ENCODE measurements around the gene FHOD3. TPM values are rescaled to one million over a fixed set of nuclear protein-coding genes. Genes with fewer than 3 reads are reported as not detected.

FHOD3 gene
- total and polyA plus RNA-seq, 9 of the 15 experiments (the other 6 are each of a cell fraction or from before 2014, with no cell fraction given): 0.11 TPM; not detected in 8

DNA sequence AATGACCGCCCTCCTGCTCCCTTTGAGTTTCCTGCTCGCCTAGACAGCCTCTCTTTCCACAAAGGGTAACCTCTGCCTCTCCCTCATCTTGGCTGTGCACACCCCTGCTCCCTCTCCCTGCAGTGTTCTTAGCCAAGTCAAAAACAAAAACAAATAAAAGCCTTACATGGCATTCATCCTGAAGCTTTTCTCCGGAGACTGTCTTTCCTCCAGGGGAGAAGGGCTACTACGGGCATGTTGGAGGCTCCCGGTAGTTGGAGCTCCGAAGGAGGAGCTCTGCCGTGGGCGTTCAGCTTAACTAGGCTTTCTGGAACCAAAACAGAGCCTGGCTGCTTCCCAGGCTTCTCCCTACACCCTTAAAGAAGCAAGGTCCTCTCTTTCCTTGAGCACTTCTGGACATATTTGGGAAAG, 427.1 kb downstream of the FHOD3 start (continued):
- TF ChIP-seq ATF7 (IDR thresholded peaks at IDR 0.05): no peak

DNA sequence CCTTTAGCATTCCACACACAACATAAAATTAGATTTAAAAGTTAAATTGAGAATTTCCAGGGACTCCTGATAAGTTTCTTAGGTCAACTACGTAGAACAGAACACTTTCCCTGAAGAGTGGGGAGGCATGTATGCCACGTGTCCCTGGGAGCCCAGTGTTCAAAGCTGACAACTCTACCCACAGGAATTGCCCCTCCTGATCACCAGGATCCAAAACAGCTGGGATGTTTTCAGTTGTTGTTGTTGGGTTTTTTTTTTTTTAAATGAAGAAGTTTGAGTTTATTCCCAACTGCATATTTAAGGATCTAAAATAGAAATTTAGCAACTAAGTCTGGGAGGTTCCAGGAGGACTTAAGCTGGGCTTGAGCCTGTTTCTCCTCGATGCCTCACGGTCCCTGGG, 430.8 kb downstream of the FHOD3 start:
- TF ChIP-seq ILF3 (IDR thresholded peaks at IDR 0.05; ENCODE audit: borderline replicate concordance) (no peak), POLR3G (IDR thresholded peaks at IDR 0.05; ENCODE audit: extremely low read depth, insufficient read length, insufficient replicate concordance) (no peak), SLC30A9 (CRISPR knock-in tag; IDR thresholded peaks at IDR 0.05) (no peak), TCFL5 (CRISPR knock-in tag; conservative IDR thresholded peaks at IDR 0.05) (no peak), PYGO2 (tag; IDR thresholded peaks at IDR 0.05) (no peak), SUPT5H (IDR thresholded peaks at IDR 0.05) (no peak), ZNF695 (CRISPR knock-in tag; IDR thresholded peaks at IDR 0.05) (no peak), SREBF2 (CRISPR knock-in tag; IDR thresholded peaks at IDR 0.05) (no peak), ZNF133 (CRISPR knock-in tag; IDR thresholded peaks at IDR 0.05) (no peak)
- TF ChIP-seq, protein P1, sequence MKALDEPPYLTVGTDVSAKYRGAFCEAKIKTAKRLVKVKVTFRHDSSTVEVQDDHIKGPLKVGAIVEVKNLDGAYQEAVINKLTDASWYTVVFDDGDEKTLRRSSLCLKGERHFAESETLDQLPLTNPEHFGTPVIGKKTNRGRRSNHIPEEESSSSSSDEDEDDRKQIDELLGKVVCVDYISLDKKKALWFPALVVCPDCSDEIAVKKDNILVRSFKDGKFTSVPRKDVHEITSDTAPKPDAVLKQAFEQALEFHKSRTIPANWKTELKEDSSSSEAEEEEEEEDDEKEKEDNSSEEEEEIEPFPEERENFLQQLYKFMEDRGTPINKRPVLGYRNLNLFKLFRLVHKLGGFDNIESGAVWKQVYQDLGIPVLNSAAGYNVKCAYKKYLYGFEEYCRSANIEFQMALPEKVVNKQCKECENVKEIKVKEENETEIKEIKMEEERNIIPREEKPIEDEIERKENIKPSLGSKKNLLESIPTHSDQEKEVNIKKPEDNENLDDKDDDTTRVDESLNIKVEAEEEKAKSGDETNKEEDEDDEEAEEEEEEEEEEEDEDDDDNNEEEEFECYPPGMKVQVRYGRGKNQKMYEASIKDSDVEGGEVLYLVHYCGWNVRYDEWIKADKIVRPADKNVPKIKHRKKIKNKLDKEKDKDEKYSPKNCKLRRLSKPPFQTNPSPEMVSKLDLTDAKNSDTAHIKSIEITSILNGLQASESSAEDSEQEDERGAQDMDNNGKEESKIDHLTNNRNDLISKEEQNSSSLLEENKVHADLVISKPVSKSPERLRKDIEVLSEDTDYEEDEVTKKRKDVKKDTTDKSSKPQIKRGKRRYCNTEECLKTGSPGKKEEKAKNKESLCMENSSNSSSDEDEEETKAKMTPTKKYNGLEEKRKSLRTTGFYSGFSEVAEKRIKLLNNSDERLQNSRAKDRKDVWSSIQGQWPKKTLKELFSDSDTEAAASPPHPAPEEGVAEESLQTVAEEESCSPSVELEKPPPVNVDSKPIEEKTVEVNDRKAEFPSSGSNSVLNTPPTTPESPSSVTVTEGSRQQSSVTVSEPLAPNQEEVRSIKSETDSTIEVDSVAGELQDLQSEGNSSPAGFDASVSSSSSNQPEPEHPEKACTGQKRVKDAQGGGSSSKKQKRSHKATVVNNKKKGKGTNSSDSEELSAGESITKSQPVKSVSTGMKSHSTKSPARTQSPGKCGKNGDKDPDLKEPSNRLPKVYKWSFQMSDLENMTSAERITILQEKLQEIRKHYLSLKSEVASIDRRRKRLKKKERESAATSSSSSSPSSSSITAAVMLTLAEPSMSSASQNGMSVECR (CRISPR knock-in tag; IDR thresholded peaks at IDR 0.05): no peak
- TF ChIP-seq, protein P2, sequence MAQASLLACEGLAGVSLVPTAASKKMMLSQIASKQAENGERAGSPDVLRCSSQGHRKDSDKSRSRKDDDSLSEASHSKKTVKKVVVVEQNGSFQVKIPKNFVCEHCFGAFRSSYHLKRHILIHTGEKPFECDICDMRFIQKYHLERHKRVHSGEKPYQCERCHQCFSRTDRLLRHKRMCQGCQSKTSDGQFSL (CRISPR knock-in tag; IDR thresholded peaks at IDR 0.05): no peak
- TF ChIP-seq, protein P2 (tag; IDR thresholded peaks at IDR 0.05): no peak
- TF ChIP-seq, protein P3, sequence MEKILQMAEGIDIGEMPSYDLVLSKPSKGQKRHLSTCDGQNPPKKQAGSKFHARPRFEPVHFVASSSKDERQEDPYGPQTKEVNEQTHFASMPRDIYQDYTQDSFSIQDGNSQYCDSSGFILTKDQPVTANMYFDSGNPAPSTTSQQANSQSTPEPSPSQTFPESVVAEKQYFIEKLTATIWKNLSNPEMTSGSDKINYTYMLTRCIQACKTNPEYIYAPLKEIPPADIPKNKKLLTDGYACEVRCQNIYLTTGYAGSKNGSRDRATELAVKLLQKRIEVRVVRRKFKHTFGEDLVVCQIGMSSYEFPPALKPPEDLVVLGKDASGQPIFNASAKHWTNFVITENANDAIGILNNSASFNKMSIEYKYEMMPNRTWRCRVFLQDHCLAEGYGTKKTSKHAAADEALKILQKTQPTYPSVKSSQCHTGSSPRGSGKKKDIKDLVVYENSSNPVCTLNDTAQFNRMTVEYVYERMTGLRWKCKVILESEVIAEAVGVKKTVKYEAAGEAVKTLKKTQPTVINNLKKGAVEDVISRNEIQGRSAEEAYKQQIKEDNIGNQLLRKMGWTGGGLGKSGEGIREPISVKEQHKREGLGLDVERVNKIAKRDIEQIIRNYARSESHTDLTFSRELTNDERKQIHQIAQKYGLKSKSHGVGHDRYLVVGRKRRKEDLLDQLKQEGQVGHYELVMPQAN (IDR thresholded peaks at IDR 0.05; ENCODE audit: borderline replicate concordance): no peak
- TF ChIP-seq, protein P4, sequence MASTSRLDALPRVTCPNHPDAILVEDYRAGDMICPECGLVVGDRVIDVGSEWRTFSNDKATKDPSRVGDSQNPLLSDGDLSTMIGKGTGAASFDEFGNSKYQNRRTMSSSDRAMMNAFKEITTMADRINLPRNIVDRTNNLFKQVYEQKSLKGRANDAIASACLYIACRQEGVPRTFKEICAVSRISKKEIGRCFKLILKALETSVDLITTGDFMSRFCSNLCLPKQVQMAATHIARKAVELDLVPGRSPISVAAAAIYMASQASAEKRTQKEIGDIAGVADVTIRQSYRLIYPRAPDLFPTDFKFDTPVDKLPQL (IDR thresholded peaks at IDR 0.05; ENCODE audit: extremely low read depth, insufficient read length): no peak
- H3K79me2 ChIP-seq (ENCODE audit: control insufficient read depth, insufficient read depth, low read length): no peaks in the 10 kb centered on the region
- H4K20me1 ChIP-seq (replicated peaks; ENCODE audit: control insufficient read depth, insufficient read depth, low read length): no peaks in the 10 kb centered on the region
- ATAC-seq (no peak), FAIRE-seq (no peak), DNase-seq (ENCODE audit: extremely low read depth in 1 of 4, low spot score in 3 of 4) (no peak)
- no peak overlapping the region for H2AFZ ChIP-seq (ENCODE audit: low read depth, low read length)
- no peak overlapping the region for H3K9ac ChIP-seq (ENCODE audit: insufficient read depth in 1 of 2, low read depth in 2 of 2, low read length in 2 of 2)
- H3K4me2 ChIP-seq (ENCODE audit: insufficient read depth, low read length): no peak overlapping the region
- H3K4me1 ChIP-seq (replicated peaks in 1 of 2; ENCODE audit: control insufficient read depth in 2 of 2, insufficient read depth in 2 of 2, low read length in 2 of 2): no peaks in the 10 kb centered on the region
- BruUV-seq (replicated peaks): no TSS peak
- H3K9me1 ChIP-seq (ENCODE audit: control insufficient read depth, insufficient read depth, low read length): no peaks in the 10 kb centered on the region
- no peak overlapping the region for H3K27ac ChIP-seq (ENCODE audit: extremely low read depth, low read depth, low read length)
- peaks cover 14 to 16% of the 10 kb centered on the region in 2 experiments for H3K27me3 ChIP-seq (ENCODE audit: control insufficient read depth in 2 of 2, insufficient read depth in 2 of 2, low read length in 2 of 2)
- no peaks in the 10 kb centered on the region for H3K36me3 ChIP-seq (ENCODE audit: control insufficient read depth, insufficient read depth, low read length)
- intact Hi-C loops (cut with micrococcal nuclease) (no loop called here), in situ Hi-C loops (cut with MboI) (no loop called here)
- CTCF ChIA-PET (ENCODE audit: low intra/inter-chr PET ratio): no interaction called here
- no peaks in the 10 kb centered on the region for H3K9me3 ChIP-seq (replicated peaks; ENCODE audit: control insufficient read depth, insufficient read depth, low read depth, low read length)
- no peak overlapping the region for H3K4me3 ChIP-seq
- POLR2A ChIA-PET: interaction anchor here (1.2 kb wide), 1 partner anchor 10 kb away, joined by 4 read pairs; no protein-coding TSS in a partner anchor
- 0% methylated on average over 4 of the region's 4 CpGs for WGBS (ENCODE audit: insufficient coverage, low coverage, missing lambda C conversion rate)

Data from K562 (cell line).